Epithelial cell of proximal tubule (primary cell): ENCODE measurements around the gene HOXD13. TPM values are rescaled to one million over a fixed set of nuclear protein-coding genes. Genes with fewer than 3 reads are reported as not detected.

Experiments
- DNase-seq: peaks from one replicate; pipeline ENCODE4 v3.0.0-alpha.2; 2011; ENCODE audit warnings: low read depth
- H3K4me3 ChIP-seq: 2 replicates; pipeline ENCODE4 v1.5.1; 2011; ENCODE audit warnings: low read depth, mild to moderate bottlenecking, low read length
- total RNA-seq: library from RNA; depleted of rRNA; stranded (reverse); fragments of >200 nt; gene quantifications from 2 replicates; pipeline ENCODE4 v1.2.3, GENCODE V29; 2015
- TF ChIP-seq, protein P1 (sequence below): conservative IDR thresholded peaks from 2 replicates; pipeline ENCODE4 v1.5.1; 2012; ENCODE audit warnings: low read depth, mild to moderate bottlenecking, low read length

The HOXD13 gene
- total RNA-seq, 1 donor from 2014 or later: not detected

DNA sequence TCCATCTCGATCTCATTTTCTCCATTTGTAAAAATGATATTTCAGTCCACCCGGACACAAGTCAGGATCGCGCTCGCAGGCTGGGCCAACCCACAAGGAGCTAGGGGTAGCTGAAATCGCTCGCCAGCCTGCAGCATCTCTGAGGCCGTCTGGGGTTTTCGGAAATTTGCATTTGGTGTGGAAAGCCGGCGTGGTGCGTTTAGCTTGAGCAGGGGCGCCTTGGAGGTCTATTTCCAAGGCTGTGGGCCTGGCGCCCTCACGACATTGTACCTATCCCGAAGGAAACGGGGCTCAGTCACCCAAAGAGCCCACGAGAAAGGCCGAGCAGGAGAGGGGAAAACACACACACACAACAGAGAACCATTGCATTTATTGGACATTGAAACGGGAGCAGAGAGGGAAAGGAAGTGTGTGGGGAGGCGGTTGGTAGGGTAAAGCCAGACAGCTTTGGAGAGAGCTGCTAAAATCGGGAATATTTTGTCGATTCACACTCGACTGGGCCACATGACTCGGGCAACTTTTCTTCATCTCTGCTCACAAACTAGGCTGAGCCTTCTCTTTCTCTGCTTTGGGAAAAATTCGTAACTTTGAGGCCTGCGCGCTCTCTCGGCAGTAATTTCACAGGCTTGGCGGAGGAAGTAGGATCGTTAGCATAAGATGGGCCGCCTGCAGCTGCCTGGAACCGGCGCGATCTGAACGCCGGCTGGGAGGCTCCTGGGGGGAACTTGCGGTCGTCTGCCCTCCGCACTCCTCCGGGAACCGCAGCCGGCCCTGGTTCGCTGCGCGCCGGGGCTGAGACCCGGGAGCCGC is 35.9 kb downstream of the HOXD13 start:
- H3K4me3 ChIP-seq: peak overlapping the region; percentile 63
- DNase-seq: no peak

GRCh38 chr2:176128982-176129796 is 36.7 kb downstream of the HOXD13 start, which contains the start of gene HOXD8:
HOXD8 (plus strand) TSS chr2:176129705; CDS start chr2:176130367, 662 bp downstream.
- H3K4me3 ChIP-seq: peak within 1 kb of the TSS; percentile 63
- TF ChIP-seq, protein P1, sequence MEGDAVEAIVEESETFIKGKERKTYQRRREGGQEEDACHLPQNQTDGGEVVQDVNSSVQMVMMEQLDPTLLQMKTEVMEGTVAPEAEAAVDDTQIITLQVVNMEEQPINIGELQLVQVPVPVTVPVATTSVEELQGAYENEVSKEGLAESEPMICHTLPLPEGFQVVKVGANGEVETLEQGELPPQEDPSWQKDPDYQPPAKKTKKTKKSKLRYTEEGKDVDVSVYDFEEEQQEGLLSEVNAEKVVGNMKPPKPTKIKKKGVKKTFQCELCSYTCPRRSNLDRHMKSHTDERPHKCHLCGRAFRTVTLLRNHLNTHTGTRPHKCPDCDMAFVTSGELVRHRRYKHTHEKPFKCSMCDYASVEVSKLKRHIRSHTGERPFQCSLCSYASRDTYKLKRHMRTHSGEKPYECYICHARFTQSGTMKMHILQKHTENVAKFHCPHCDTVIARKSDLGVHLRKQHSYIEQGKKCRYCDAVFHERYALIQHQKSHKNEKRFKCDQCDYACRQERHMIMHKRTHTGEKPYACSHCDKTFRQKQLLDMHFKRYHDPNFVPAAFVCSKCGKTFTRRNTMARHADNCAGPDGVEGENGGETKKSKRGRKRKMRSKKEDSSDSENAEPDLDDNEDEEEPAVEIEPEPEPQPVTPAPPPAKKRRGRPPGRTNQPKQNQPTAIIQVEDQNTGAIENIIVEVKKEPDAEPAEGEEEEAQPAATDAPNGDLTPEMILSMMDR: no peak
- DNase-seq: no peak

More for the DNA sequence above, 35.9 kb downstream of the HOXD13 start:
- TF ChIP-seq, protein P1: no peak

DNA sequence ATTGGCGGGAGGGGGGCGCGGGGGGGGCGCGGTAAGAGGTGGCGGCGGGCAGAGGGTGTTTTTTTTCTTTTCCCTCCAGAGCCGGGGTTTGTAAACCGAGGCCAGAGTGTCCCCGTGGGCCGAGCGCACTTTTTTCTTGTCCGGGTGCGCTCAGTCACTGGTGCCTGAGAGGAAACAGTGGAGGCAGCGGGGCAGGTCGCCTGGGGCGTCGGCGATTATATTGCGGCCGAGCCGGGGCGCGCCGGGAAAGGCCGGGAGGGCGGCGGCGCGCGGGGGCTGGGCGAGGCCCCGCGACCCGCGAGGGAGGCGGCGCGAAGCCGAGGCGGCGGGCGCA is 37.3 kb downstream of the HOXD13 start:
- TF ChIP-seq, protein P1: no peak
- DNase-seq: no peak
- peak overlapping the region; percentile 63 for H3K4me3 ChIP-seq

- no peak for DNase-seq
- TF ChIP-seq, protein P1: no peak
- H3K4me3 ChIP-seq: peak overlapping the region; percentile 63
These were observed 37.8 kb downstream of the HOXD13 start for GRCh38 chr2:176130147-176130956.

- no peak for DNase-seq
- peak overlapping the region; percentile 63 for H3K4me3 ChIP-seq
- TF ChIP-seq, protein P1: no peak
These were observed 38.7 kb downstream of the HOXD13 start for GRCh38 chr2:176130957-176131847.

DNA sequence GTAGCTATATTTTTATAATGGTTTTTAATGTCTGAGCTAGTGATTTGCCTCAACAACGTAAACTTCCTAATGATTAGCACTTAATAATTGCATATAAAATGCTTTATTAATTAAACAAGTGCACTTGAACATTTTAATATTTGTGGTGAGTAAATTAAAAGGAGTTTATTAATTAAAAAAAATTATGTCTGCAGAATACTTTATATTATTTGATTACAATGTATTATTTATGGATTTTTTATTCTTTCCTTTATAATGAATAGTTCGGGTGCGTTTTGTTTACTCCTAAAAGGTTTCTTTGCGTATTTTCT is 39.3 kb downstream of the HOXD13 start:
- peak overlapping the region; percentile 63 for H3K4me3 ChIP-seq
- no peak for DNase-seq

More for the DNA sequence above, 39.3 kb downstream of the HOXD13 start:
- TF ChIP-seq, protein P1: no peak
